Trophoblast cell (in vitro differentiated cells and primary cell): ENCODE results near the gene KRT27. TPM values are rescaled to one million over a fixed set of nuclear protein-coding genes. Genes with fewer than 3 reads are reported as not detected.
A peak's percentile ranks its signal among the peaks of the same experiment; 100 is the strongest.

Experiments used
- DNase-seq, 2 donors: peaks; one replicate each; pipeline ENCODE4 v3.0.0-alpha.2; 2016
- H2AFZ ChIP-seq: 2 replicates; pipeline ENCODE4 v1.6.1; 2013; ENCODE audit warnings: low read length, moderate library complexity, mild to moderate bottlenecking; ENCODE audit not compliant: insufficient read depth, poor library complexity
- H2AK5ac ChIP-seq: 2 replicates; pipeline ENCODE4 v1.6.1; 2013; ENCODE audit warnings: mild to moderate bottlenecking, low read length
- H2BK120ac ChIP-seq: 2 replicates; pipeline ENCODE4 v1.6.1; 2013; ENCODE audit warnings: low read length, mild to moderate bottlenecking, moderate library complexity; ENCODE audit not compliant: insufficient read depth, poor library complexity
- H2BK12ac ChIP-seq: 2 replicates; pipeline ENCODE4 v1.6.1; 2013; ENCODE audit warnings: mild to moderate bottlenecking, low read length, moderate library complexity
- H2BK5ac ChIP-seq: 2 replicates; pipeline ENCODE4 v1.6.1; 2013; ENCODE audit warnings: low read length, low read depth, moderate library complexity, mild to moderate bottlenecking; ENCODE audit not compliant: poor library complexity
- H3K14ac ChIP-seq: 2 replicates; pipeline ENCODE4 v1.6.1; 2013; ENCODE audit warnings: mild to moderate bottlenecking, low read length
- H3K18ac ChIP-seq: 2 replicates; pipeline ENCODE4 v1.6.1; 2013; ENCODE audit warnings: mild to moderate bottlenecking, low read length
- H3K23ac ChIP-seq: 2 replicates; pipeline ENCODE4 v1.6.1; 2013; ENCODE audit warnings: low read length
- H3K27ac ChIP-seq: 2 replicates; pipeline ENCODE4 v1.5.1; 2013; ENCODE audit warnings: low read depth, mild to moderate bottlenecking, inconsistent platforms, low read length, moderate library complexity
- H3K27me3 ChIP-seq: 2 replicates; pipeline ENCODE4 v1.6.1; 2013; ENCODE audit warnings: inconsistent platforms, mild to moderate bottlenecking, low read length, moderate library complexity; ENCODE audit not compliant: insufficient read depth
- H3K36me3 ChIP-seq, 2 experiments: 1 replicate in 1 of 2; 2 replicates in 1 of 2; pipeline ENCODE4 v1.6.1; 2013; ENCODE audit warnings: low read length in 2 of 2, mild to moderate bottlenecking in 2 of 2, moderate library complexity in 1 of 2; ENCODE audit not compliant: insufficient read depth in 2 of 2, control insufficient read depth in 1 of 2
- H3K4ac ChIP-seq: 2 replicates; pipeline ENCODE4 v1.6.1; 2013; ENCODE audit warnings: low read depth, mild to moderate bottlenecking, low read length, moderate library complexity
- H3K4me1 ChIP-seq, 2 experiments: 1 replicate in 1 of 2; 2 replicates in 1 of 2; pipeline ENCODE4 v1.6.1; 2013; ENCODE audit warnings: low read length in 2 of 2, mild to moderate bottlenecking in 2 of 2, moderate library complexity in 1 of 2; ENCODE audit not compliant: insufficient read depth in 2 of 2, control insufficient read depth in 1 of 2
- H3K4me2 ChIP-seq: 2 replicates; pipeline ENCODE4 v1.6.1; 2013; ENCODE audit warnings: inconsistent platforms, mild to moderate bottlenecking, low read length, moderate library complexity
- H3K4me3 ChIP-seq: 2 replicates; pipeline ENCODE4 v1.5.1; 2013; ENCODE audit warnings: mild to moderate bottlenecking, low read depth, low read length, inconsistent platforms
- H3K79me1 ChIP-seq: one replicate; pipeline ENCODE4 v1.6.1; 2013; ENCODE audit warnings: low read length
- H3K79me2 ChIP-seq: 2 replicates; pipeline ENCODE4 v1.6.1; 2013; ENCODE audit warnings: low read length, mild to moderate bottlenecking; ENCODE audit not compliant: control insufficient read depth, insufficient read depth, poor library complexity
- H3K9ac ChIP-seq: 2 replicates; pipeline ENCODE4 v1.6.1; 2013; ENCODE audit warnings: mild to moderate bottlenecking, low read length
- H3K9me3 ChIP-seq: 2 replicates; pipeline ENCODE4 v1.6.1; 2013; ENCODE audit warnings: low read depth, mild to moderate bottlenecking, control low read depth, inconsistent platforms, low read length; ENCODE audit not compliant: insufficient read depth
- H4K12ac ChIP-seq: 2 replicates; pipeline ENCODE4 v1.6.1; 2013; ENCODE audit warnings: low read depth, mild to moderate bottlenecking, low read length, moderate library complexity
- H4K8ac ChIP-seq: 2 replicates; pipeline ENCODE4 v1.6.1; 2013; ENCODE audit warnings: low read depth, mild to moderate bottlenecking, low read length, moderate library complexity
- H4K91ac ChIP-seq: one replicate; pipeline ENCODE4 v1.6.1; 2013; ENCODE audit warnings: low read depth, mild to moderate bottlenecking, low read length, moderate library complexity
- WGBS: extraction: QIAGEN DNeasy Blood & Tissue Kit; methylation state at CpG from one replicate; pipeline ENCODE4 v1.1.7; 2013; ENCODE audit warnings: missing lambda C conversion rate; ENCODE audit not compliant: insufficient read length, insufficient coverage; ENCODE audit errors: extremely low coverage; 5-methylcytosine and 5-hydroxymethylcytosine counted together
- polyA plus RNA-seq: library from polyadenylated mRNA; stranded (reverse); fragments of 200-250 nt; gene quantifications from 2 replicates; pipeline ENCODE4 v1.2.3, GENCODE V29; 2013

Gene KRT27
- not detected in 2 replicates for polyA plus RNA-seq

DNA sequence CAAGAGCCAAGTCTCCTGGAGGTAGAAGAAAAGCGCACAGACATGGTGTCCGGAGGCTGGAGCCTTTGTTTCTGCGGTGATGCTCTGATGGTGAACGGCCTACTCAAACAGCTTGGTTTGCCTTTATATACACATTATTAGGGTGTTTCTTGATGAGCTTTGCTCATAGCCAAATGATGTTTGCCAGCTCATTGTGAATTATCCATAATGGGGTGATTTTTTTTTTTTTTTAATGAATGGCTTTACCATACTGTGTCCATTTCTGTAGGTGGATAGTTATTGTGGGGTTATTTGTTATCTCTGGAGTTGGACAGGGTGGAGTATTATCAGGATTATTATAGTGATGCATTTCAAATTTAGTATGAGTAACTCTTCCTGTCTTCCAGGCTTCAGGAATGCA lies at the start of gene KRT27:
Gene KRT27 (minus strand): TSS at position 101 of the 400 bp plus-strand sequence. CDS start 57 bp downstream, at position 44.
- DNase-seq: no peak
- WGBS: no CpG with 5 or more reads among the region's 4 CpGs

DNA sequence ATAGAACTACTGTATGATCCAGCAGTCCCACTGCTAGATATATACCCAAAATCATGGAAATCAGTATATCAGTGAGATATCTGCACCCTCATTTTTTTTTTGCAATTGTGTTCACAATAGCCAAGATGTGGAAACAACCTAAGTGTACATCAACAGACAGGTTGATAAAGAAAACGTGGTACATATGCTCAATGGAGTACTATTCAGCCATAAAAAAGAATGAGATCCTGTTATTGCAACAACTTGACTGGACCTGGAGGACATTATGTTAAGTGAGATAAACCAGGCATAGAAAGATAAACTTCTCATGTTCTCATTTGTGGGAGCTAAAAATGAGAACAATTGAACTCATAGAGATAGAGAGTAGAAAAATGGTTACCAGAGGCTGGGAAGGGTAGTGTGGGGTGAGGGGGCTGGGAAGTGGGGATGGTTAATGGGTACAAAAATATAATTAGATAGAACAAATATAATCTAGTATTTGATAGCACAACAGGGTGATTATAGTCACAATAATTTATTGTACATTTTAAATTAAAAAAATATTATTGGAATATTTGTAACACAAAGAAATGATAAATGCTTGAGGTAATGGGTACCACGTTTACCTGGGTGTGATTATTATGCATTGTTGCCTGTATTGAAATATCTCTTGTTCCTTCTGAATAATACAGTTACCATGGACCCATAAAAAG lies 47.9 kb upstream of the KRT27 start:
- Histone ChIP-seq H3K79me2 (no peaks in the 10 kb centered on the region), H2AK5ac (no peak overlapping the region), H3K4me2 (no peak overlapping the region), H3K27me3 (no peaks in the 10 kb centered on the region), H3K18ac (no peak overlapping the region), H3K36me3 (peaks cover 0 to 5% of the 10 kb centered on the region in 2 experiments), H4K12ac (no peak overlapping the region), H2BK5ac (no peak overlapping the region), H3K4ac (no peak overlapping the region), H4K91ac (no peak overlapping the region), H3K14ac (no peak overlapping the region), H2BK120ac (no peak overlapping the region), H3K9ac (no peak overlapping the region), H3K79me1 (no peaks in the 10 kb centered on the region), H3K4me3 (no peak overlapping the region), H2BK12ac (no peak overlapping the region), H2AFZ (no peak overlapping the region), H3K23ac (no peak overlapping the region), H3K27ac (no peak overlapping the region), H4K8ac (no peak overlapping the region), H3K9me3 (no peaks in the 10 kb centered on the region), H3K4me1 (no peaks in the 10 kb centered on the region)
- no CpG with 5 or more reads among the region's 2 CpGs for WGBS
- DNase-seq: no peak

More for the DNA sequence above, at the start of gene KRT27:
- Histone ChIP-seq H2BK5ac (no peak within 1 kb of the TSS), H4K91ac (no peak within 1 kb of the TSS), H2BK120ac (no peak within 1 kb of the TSS), H3K9me3 (no peaks in the 10 kb centered on the region), H2AK5ac (no peak within 1 kb of the TSS), H3K79me2 (no peaks in the 10 kb centered on the region), H3K4me1 (no peaks in the 10 kb centered on the region), H3K18ac (no peak within 1 kb of the TSS), H4K12ac (no peak within 1 kb of the TSS), H3K9ac (no peak within 1 kb of the TSS), H2BK12ac (no peak within 1 kb of the TSS), H3K4me2 (no peak within 1 kb of the TSS), H3K4me3 (no peak within 1 kb of the TSS), H3K79me1 (no peaks in the 10 kb centered on the region), H2AFZ (no peak within 1 kb of the TSS), H3K27ac (no peak within 1 kb of the TSS), H3K14ac (no peak within 1 kb of the TSS), H3K27me3 (no peaks in the 10 kb centered on the region), H3K4ac (no peak within 1 kb of the TSS), H4K8ac (no peak within 1 kb of the TSS), H3K36me3 (no peaks in the 10 kb centered on the region), H3K23ac (no peak within 1 kb of the TSS)

GRCh38 chr17:40828454-40829044 lies 46.2 kb upstream of the KRT27 start:
- no CpG with 5 or more reads among the region's 4 CpGs for WGBS
- Histone ChIP-seq H4K91ac (no peak overlapping the region), H4K12ac (no peak overlapping the region), H3K18ac (no peak overlapping the region), H3K23ac (no peak overlapping the region), H3K79me1 (no peaks in the 10 kb centered on the region), H3K4ac (no peak overlapping the region), H3K79me2 (no peaks in the 10 kb centered on the region), H3K4me2 (no peak overlapping the region), H3K9ac (no peak overlapping the region), H3K4me1 (no peaks in the 10 kb centered on the region), H2BK5ac (no peak overlapping the region), H3K4me3 (no peak overlapping the region), H2BK120ac (no peak overlapping the region), H3K9me3 (no peaks in the 10 kb centered on the region), H2BK12ac (no peak overlapping the region), H3K27me3 (no peaks in the 10 kb centered on the region), H4K8ac (no peak overlapping the region), H3K14ac (no peak overlapping the region), H3K27ac (no peak overlapping the region), H2AFZ (no peak overlapping the region), H3K36me3 (no peaks in the 10 kb centered on the region), H2AK5ac (no peak overlapping the region)
- DNase-seq: no peak

DNA sequence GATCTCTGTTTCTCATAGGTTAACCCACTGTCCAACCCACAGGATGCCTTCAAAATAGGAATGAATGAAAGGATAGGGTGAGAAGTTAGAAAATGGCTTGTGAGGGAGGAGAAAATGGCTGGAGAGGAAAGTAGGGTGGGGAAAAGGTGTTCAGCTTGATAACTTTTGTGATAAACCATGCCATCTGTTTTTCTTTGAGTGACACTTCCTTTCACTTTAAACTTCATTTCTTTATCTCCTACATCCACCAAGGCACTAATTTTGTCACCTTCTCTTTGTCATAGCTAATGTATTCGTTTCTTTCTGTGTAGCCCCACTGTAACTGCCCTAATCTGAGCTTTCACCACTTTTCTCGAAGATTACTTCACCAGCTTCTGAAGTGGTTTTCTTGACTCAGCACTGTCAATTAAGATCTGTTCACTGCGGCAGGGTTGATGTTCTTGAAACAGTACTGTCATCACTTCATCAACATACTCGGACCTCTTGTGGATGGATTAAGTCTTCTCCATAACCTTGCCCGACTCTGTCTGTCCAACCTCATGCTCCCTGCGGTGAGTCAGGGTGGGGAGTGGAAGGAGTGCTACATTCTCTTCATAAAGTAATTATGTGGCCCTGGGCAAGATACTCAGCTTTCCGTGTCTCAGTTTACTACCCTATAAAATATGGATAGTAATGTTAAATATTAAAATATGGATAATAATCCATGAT lies 45.5 kb upstream of the KRT27 start:
- Histone ChIP-seq H3K9ac (no peak overlapping the region), H3K27ac (no peak overlapping the region), H2AK5ac (no peak overlapping the region), H4K8ac (no peak overlapping the region), H3K18ac (no peak overlapping the region), H2BK12ac (no peak overlapping the region), H4K91ac (no peak overlapping the region), H3K27me3 (no peaks in the 10 kb centered on the region), H2BK120ac (no peak overlapping the region), H2AFZ (no peak overlapping the region), H3K4me3 (no peak overlapping the region), H3K4me1 (no peaks in the 10 kb centered on the region), H3K4ac (no peak overlapping the region), H3K14ac (no peak overlapping the region), H3K36me3 (no peaks in the 10 kb centered on the region), H3K79me1 (no peaks in the 10 kb centered on the region), H4K12ac (no peak overlapping the region), H3K79me2 (no peaks in the 10 kb centered on the region), H3K4me2 (no peak overlapping the region), H3K9me3 (no peaks in the 10 kb centered on the region), H3K23ac (no peak overlapping the region), H2BK5ac (no peak overlapping the region)
- WGBS: no CpG with 5 or more reads among the region's 7 CpGs
- peak; percentile 8 to 27 for DNase-seq
